Heart left ventricle (tissue), 16 donors: ENCODE measurements around the gene CEP170B. TPM values are rescaled to one million over a fixed set of nuclear protein-coding genes. Genes with fewer than 3 reads are reported as not detected.

Experiments
- ATAC-seq, 4 donors: fragments of 200-7000 bp; cut with Tn5 transposase; one replicate each; pipeline ENCODE4 v1.9.1; 2020 to 2022; ENCODE audit warnings: moderate library complexity in 4 of 4, mild to moderate bottlenecking in 3 of 4, moderate number of reproducible peaks in 1 of 4
- DNase-seq, 5 donors: peaks; one replicate each; pipeline ENCODE4 v3.0.0-alpha.2; 2020
- H3K27ac ChIP-seq, 12 donors: fragments of 200-600 bp; sonication (generic) in 4 of 12; one replicate each; pipeline versions ENCODE4 v1.5.0 to v1.8.0; 2016 to 2022; ENCODE audit warnings: mild to moderate bottlenecking in 2 of 12
- H3K27me3 ChIP-seq, 9 donors: fragments of 200-600 bp; sonication (generic) in 2 of 9; one replicate each; pipeline versions ENCODE4 v1.5.1 to v1.8.0; 2016 to 2022; ENCODE audit warnings: mild to moderate bottlenecking in 3 of 9
- H3K36me3 ChIP-seq, 9 donors: fragments of 200-600 bp; sonication (generic) in 2 of 9; one replicate each; pipeline versions ENCODE4 v1.5.0 to v1.8.0; 2018 to 2022; ENCODE audit warnings: mild to moderate bottlenecking in 2 of 9
- H3K4me1 ChIP-seq, 12 donors: fragments of 200-600 bp; sonication (generic) in 4 of 12; one replicate each; pipeline versions ENCODE4 v1.5.0 to v1.8.0; 2016 to 2022; ENCODE audit warnings: mild to moderate bottlenecking in 3 of 12
- H3K4me3 ChIP-seq, 12 donors: fragments of 200-600 bp; sonication (generic) in 4 of 12; one replicate each; pipeline versions ENCODE4 v1.5.0 to v1.8.0; 2017 to 2022; ENCODE audit warnings: mild to moderate bottlenecking in 9 of 12, moderate library complexity in 4 of 12
- H3K9me3 ChIP-seq, 12 donors: fragments of 200-600 bp; sonication (generic) in 4 of 12; one replicate each; pipeline versions ENCODE4 v1.5.0 to v1.8.0; 2016 to 2022; ENCODE audit warnings: mild to moderate bottlenecking in 1 of 12
- CTCF ChIP-seq, 12 donors: fragments of 200-600 bp; sonication (generic) in 4 of 12; IDR thresholded peaks; one replicate each; pipeline versions ENCODE4 v1.5.0 to v1.8.0; 2018 to 2022; ENCODE audit warnings: antibody characterized with exemption in 12 of 12, mild to moderate bottlenecking in 5 of 12
- POLR2A ChIP-seq, 2 donors: fragments of 450-650 bp; IDR thresholded peaks; one replicate each; pipeline ENCODE4 v1.6.1; 2017; ENCODE audit warnings: antibody characterized with exemption in 2 of 2, mild to moderate bottlenecking in 2 of 2, moderate library complexity in 2 of 2
- whole genome bisulfite sequencing, 4 donors: extraction: QIAGEN DNeasy Blood & Tissue Kit in 2 of 4; methylation state at CpG; one replicate each; pipeline versions ENCODE4 v1.1.5 to v1.1.7; 2013 to 2018; 5-methylcytosine and 5-hydroxymethylcytosine counted together
- intact Hi-C, 10 donors: fragments of 100-400 bp; cut with DNase I; formaldehyde crosslinking; loops; one replicate each; pipeline versions ENCODE4 v1.11.1 to v1.14.2; 2022
- polyA plus RNA-seq, 2 donors: library from polyadenylated mRNA; stranded (reverse); fragments of 200-250 nt; gene quantifications; one replicate each; pipeline ENCODE4 v1.2.3, GENCODE V29; 2013
- total RNA-seq, 9 donors: library from RNA; depleted of rRNA in 2 of 9; stranded (reverse); fragments of >200 nt in 2 of 9; fragmentation: NEBNext Ultra II Directional in 3 of 9; extraction: Animal tissue kit (Norgen Biotek cat#: 25700) in 3 of 9; gene quantifications; one replicate each; pipeline versions ENCODE4 v1.1.0 to v1.2.4, GENCODE V29; 2016 to 2023
- donor health status: ischemic (EF 13 %, LVEDD 7.1; RV severe dilation, severe dysfunction).
- donor health status: healthy with polysubstance abuse.
- donor health status: DM: no; HTN: yes; CAD: no.
- donor health status: DM: no; HTN: no; CAD: no.
- donor health status: ischemic (EF 25% LVEDD 6.9; RV normal size, moderate dysfunction).
- donor health status: ischemic (EF 25% LVEDD 5.7; RV mildly dilated, moderate dysfunction).
- donor health status: healthy.
- donor health status: DM: yes; HTN: yes; CAD: no.
- donor health status: ischemic (EF 35%, LVEDD 5.7; RV mildly dilated, moderate dysfunction).
- donor health status: nonischemic (EF 11% LVEDD 7.7; RV severe dilation, severe dysfunction).
- donor health status: DM: yes; HTN: yes; CAD: no.
- donor health status: PGD.
- donor health status: ischemic (EF 29% LVEDD 5.4; RV normal size, mild dysfunction).
- donor health status: nonischemic (EF 23%, LVEDD 6.1; RV moderate dilation, normal function).

The CEP170B gene
- total and polyA plus RNA-seq, 11 donors, result 7.5 to 21.9 (median 12.5) TPM

GRCh38 chr14:104895207-104895785, 30.2 kb downstream of the CEP170B start:
- Histone ChIP-seq H3K36me3 (peaks cover 0 to 4% (median 0%) of the 10 kb centered on the region in 9 donors), H3K4me1 (peaks cover 0 to 28% (median 12%) of the 10 kb centered on the region in 12 donors), H3K27me3 (no peaks in the 10 kb centered on the region), H3K4me3 (peak overlapping the region in 2 of 12 donors; percentile 22 to 34), H3K27ac (peak overlapping the region in 2 of 12 donors; percentile 46), H3K9me3 (no peaks in the 10 kb centered on the region)
- 68 to 78% (median 75%) methylated on average over 4 to 9 of the region's 9 CpGs for WGBS, 4 donors
- ATAC-seq (peak in 3 of 4 donors; percentile 4 to 21 (median 12)), DNase-seq (peak in 4 of 5 donors; percentile 7 to 58 (median 26))
- intact Hi-C loops, result loop anchor here in 6 of 10 donors (5.0 to 10.0 kb wide), 3 partner anchors 147 to 152 kb away; no protein-coding TSS in a partner anchor
- no peak for TF ChIP-seq POLR2A (IDR thresholded peaks at IDR 0.05)
- peak in 1 of 12 donors; percentile 2 for TF ChIP-seq CTCF (IDR thresholded peaks at IDR 0.05)

GRCh38 chr14:104895786-104896661, 31.0 kb downstream of the CEP170B start:
- H3K4me1 ChIP-seq, result peaks cover 0 to 28% (median 12%) of the 10 kb centered on the region in 12 donors
- no peaks in the 10 kb centered on the region for H3K9me3 ChIP-seq
- intact Hi-C loops, result loop anchor here in 8 of 10 donors (2.0 to 10.0 kb wide), 4 partner anchors 146 to 151 kb away; no protein-coding TSS in a partner anchor
- ATAC-seq (peak in 3 of 4 donors; percentile 3 to 26 (median 21)), DNase-seq (peak in 3 of 5 donors; percentile 14 to 60 (median 24))
- no peaks in the 10 kb centered on the region for H3K27me3 ChIP-seq
- TF ChIP-seq CTCF (IDR thresholded peaks at IDR 0.05) (no peak), POLR2A (IDR thresholded peaks at IDR 0.05) (no peak)
- H3K36me3 ChIP-seq, result peaks cover 0 to 4% (median 0%) of the 10 kb centered on the region in 9 donors
- H3K27ac ChIP-seq, result no peak overlapping the region
- H3K4me3 ChIP-seq, result no peak overlapping the region
- WGBS, 4 donors, result 80 to 86% (median 82%) methylated on average over 25 to 34 of the region's 34 CpGs

GRCh38 chr14:104897330-104898194, 32.5 kb downstream of the CEP170B start:
- ATAC-seq, result no peak
- peak in 1 of 5 donors; percentile 33 for DNase-seq
- Histone ChIP-seq H3K27me3 (no peaks in the 10 kb centered on the region), H3K9me3 (no peaks in the 10 kb centered on the region), H3K36me3 (peaks cover 0 to 4% (median 0%) of the 10 kb centered on the region in 9 donors), H3K27ac (no peak overlapping the region), H3K4me1 (peaks cover 0 to 28% (median 12%) of the 10 kb centered on the region in 12 donors), H3K4me3 (no peak overlapping the region)
- WGBS, 4 donors, result 89 to 93% (median 91%) methylated on average over 21 to 37 of the region's 37 CpGs
- intact Hi-C loops, result loop anchor here in 8 of 10 donors (2.0 to 10.0 kb wide), 4 partner anchors 145 to 150 kb away; no protein-coding TSS in a partner anchor
- no peak for TF ChIP-seq CTCF (IDR thresholded peaks at IDR 0.05)
- no peak for TF ChIP-seq POLR2A (IDR thresholded peaks at IDR 0.05)
